Adrenal gland (tissue), 5 donors: ENCODE measurements around the gene FZR1.

Source experiments
- POLR2A ChIP-seq, 2 donors: fragments of 450-650 bp; IDR thresholded peaks; one replicate each; pipeline ENCODE4 v1.6.1; 2017; ENCODE audit warnings: antibody characterized with exemption in 2 of 2, mild to moderate bottlenecking in 2 of 2, moderate library complexity in 1 of 2
- TF ChIP-seq, protein P1 (sequence below), 6 experiments: fragments of 450-650 bp in 4 of 6; fragments of 200-600 bp in 2 of 6; sonication (generic) in 1 of 6; IDR thresholded peaks; 1 replicate in 5 of 6; 2 replicates in 1 of 6; pipeline versions ENCODE4 v1.5.1 to v1.8.0; 2016 to 2021; ENCODE audit warnings: antibody characterized with exemption in 6 of 6, mild to moderate bottlenecking in 2 of 6, moderate library complexity in 1 of 6
- donor health status: DM: no; HTN: no; CAD: no.

DNA sequence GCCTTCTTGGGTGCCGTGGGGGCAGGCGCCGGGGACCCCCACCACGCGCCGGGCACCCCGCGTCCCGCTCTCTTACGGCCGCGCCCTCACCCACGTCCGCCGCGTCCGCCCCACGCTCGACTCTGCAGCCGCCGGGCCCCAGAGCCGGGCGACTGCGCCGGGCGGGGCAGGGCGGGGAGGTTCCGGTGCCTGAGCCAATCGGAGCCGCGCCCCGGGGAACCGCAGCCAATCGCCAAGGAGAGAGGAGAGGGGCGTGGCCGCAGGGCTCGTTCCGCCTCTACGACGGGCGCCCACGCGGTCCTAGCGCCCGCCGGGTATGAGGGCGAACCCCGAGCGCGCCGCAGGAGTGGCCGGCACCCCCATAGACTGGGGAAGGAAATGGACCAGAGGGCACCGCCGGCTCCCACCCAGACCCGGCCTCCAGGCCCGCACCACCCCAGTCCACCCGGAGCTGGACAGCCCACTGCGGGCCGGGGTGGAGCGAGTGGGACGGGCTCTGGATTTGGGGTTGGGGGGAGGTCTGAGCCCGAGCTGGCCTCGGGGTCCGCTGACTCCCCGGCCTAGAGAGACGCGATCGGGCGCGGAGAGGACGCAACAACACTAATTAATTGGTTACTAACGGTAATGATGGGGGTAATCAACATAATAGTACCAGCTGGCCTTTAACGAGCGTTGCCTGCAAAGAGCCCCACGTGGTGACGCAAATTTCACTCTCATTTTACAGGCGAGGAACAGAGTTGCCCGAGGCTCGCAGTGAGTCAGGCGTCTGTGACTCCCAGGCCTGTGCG, 51.5 kb downstream of the FZR1 start, which contains the start of gene MFSD12:
- TF ChIP-seq POLR2A (IDR thresholded peaks at IDR 0.05): peak; percentile 80 to 84
- TF ChIP-seq, protein P1, sequence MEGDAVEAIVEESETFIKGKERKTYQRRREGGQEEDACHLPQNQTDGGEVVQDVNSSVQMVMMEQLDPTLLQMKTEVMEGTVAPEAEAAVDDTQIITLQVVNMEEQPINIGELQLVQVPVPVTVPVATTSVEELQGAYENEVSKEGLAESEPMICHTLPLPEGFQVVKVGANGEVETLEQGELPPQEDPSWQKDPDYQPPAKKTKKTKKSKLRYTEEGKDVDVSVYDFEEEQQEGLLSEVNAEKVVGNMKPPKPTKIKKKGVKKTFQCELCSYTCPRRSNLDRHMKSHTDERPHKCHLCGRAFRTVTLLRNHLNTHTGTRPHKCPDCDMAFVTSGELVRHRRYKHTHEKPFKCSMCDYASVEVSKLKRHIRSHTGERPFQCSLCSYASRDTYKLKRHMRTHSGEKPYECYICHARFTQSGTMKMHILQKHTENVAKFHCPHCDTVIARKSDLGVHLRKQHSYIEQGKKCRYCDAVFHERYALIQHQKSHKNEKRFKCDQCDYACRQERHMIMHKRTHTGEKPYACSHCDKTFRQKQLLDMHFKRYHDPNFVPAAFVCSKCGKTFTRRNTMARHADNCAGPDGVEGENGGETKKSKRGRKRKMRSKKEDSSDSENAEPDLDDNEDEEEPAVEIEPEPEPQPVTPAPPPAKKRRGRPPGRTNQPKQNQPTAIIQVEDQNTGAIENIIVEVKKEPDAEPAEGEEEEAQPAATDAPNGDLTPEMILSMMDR (IDR thresholded peaks at IDR 0.05): no peak
